Measurements from ENCODE around the gene SERPINA4. TPM values are rescaled to one million over a fixed set of nuclear protein-coding genes. Genes with fewer than 3 reads are reported as not detected.

Gene SERPINA4
- total and polyA plus RNA-seq, 2 of the 13 experiments (the other 11 are each of a cell fraction or from before 2014, with no cell fraction given), result 39.1 to 57.8 TPM

GRCh38 chr14:94615823-94616570 is 54.8 kb downstream of the SERPINA4 start (continued):
- TF ChIP-seq DPF2 (CRISPR knock-in tag; IDR thresholded peaks at IDR 0.05; ENCODE audit: borderline replicate concordance, low read depth) (no peak), AKAP8 (CRISPR knock-in tag; IDR thresholded peaks at IDR 0.05) (0 out of 2 replicates have a peak, but pooled peaks have one; percentile 62), ZNF138 (CRISPR knock-in tag; IDR thresholded peaks at IDR 0.05; ENCODE audit: low read depth) (no peak), TOE1 (CRISPR knock-in tag; IDR thresholded peaks at IDR 0.05) (no peak), ZNF414 (CRISPR knock-in tag; IDR thresholded peaks at IDR 0.05) (no peak), SIN3B (IDR thresholded peaks at IDR 0.05; ENCODE audit: low read length) (no peak), ZMYM3 (CRISPR knock-in tag; IDR thresholded peaks at IDR 0.05) (no peak), ZUFSP (CRISPR knock-in tag; IDR thresholded peaks at IDR 0.05; ENCODE audit: borderline replicate concordance) (no peak), FOXK2 (IDR thresholded peaks at IDR 0.05) (no peak), FOXO4 (CRISPR knock-in tag; conservative IDR thresholded peaks at IDR 0.05) (no peak), ARNT2 (CRISPR knock-in tag; IDR thresholded peaks at IDR 0.05; ENCODE audit: low read depth) (0 out of 2 replicates have a peak, but pooled peaks have one; percentile 7), TP53 (CRISPR knock-in tag; conservative IDR thresholded peaks at IDR 0.05) (no peak), MXD3 (CRISPR knock-in tag; IDR thresholded peaks at IDR 0.05) (no peak), ZNF768 (CRISPR knock-in tag; IDR thresholded peaks at IDR 0.05) (0 out of 2 replicates have a peak, but pooled peaks have one; percentile 9), PRDM15 (CRISPR knock-in tag; IDR thresholded peaks at IDR 0.05) (no peak), BHLHE40 (IDR thresholded peaks at IDR 0.05; ENCODE audit: low read length) (no peak), ZNF34 (CRISPR knock-in tag; IDR thresholded peaks at IDR 0.05; ENCODE audit: borderline replicate concordance) (peak; percentile 82; the same call in 1 of the 2 replicates), KDM1A (CRISPR knock-in tag; IDR thresholded peaks at IDR 0.05) (no peak), ZNF777 (CRISPR knock-in tag; IDR thresholded peaks at IDR 0.05) (no peak), CBX1 (IDR thresholded peaks at IDR 0.05; ENCODE audit: low read depth) (no peak), CENPT (CRISPR knock-in tag; IDR thresholded peaks at IDR 0.05; ENCODE audit: low read depth) (no peak), FIP1L1 (IDR thresholded peaks at IDR 0.05; ENCODE audit: borderline replicate concordance, insufficient read depth, low read depth, low read length) (no peak), AHR (CRISPR knock-in tag; IDR thresholded peaks at IDR 0.05) (no peak)

All from HepG2 (cell line).